GM19240 (cell line): Measurements from ENCODE around the gene PREX1.

Experiments used
- DNase-seq: peaks from one replicate; pipeline ENCODE4 v3.0.0; 2011; ENCODE audit warnings: low spot score; ENCODE audit not compliant: insufficient read length

The PREX1 gene

DNA sequence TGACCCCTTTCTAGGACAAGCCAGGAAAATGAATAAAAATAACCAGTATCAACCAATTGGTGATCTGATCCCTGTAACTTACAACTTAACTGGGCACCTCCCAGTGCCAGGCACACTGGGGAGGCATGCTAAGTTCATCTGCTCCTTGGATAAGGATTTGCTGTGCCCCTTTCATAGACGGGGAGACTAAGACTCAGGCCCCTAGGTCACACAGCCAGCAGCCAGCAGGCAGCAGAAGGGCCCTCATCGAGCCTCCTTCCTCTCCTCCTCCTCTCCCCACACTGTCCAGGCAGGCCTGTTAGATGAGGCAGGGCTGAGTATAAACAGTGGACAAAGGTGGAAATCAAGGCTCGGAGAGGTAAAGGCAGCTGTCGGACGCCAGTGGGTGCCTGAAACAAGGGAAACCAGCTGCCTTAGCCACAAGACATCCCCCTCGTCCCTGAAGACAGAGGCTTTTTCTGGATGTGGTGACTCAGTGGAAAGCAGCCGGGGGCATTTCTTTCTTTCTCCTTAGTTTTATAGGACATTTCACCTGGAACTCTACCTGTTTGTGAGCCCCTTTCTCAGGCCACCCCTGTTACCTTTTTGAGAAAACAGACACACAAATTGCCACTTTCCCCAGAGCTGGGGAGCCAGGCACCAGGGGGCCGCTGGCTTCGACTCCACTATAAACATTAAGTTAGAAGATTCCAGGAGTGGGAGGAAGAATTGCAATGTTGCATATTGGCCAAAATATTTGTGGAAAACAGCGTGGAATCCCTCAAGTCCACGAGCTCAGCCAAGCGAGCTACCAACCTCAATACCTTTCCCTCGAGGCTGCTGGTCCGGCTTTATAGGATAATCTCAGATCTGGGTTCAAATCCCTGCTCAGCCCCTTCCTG is 166.0 kb downstream of the PREX1 start:
- DNase-seq = no peak

DNA sequence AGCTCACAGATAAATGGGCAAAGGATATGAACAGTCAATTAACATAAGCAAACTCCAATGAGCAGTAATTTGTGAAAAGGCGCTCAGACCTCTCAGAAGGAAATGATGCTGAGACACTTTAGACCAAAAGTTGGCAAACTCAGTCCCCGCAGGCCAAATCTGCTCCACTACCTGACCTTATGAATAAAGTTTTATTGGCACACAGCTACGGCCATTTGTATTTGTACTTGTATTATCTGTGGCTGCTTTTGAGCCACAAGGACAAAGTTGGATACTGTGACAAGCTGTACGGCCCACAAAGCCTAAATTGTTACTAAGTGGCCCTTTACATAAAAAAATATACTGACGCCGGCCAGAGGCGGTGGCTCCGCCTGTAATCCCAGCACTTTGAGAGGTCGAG is 167.0 kb downstream of the PREX1 start:
- no peak for DNase-seq

GRCh38 chr20:48659858-48660257 is 167.9 kb downstream of the PREX1 start:
- DNase-seq = no peak

GRCh38 chr20:48658505-48658904 is 169.3 kb downstream of the PREX1 start:
- no peak for DNase-seq

DNA sequence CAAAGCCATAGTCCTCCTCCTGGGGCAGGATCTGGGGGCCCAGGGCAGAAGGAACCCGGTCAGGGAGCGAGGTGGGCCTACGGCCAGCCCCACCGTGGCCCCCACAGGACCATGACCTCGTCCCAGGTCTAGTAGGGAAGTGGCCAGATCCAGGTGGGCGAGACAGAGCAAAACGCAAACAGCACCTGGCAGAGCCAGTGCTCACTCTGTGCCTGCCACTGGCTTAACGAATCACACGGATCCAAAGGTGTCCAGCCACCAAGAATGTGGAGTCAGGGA is 169.7 kb downstream of the PREX1 start:
- DNase-seq = no peak

GRCh38 chr20:48657426-48658197 is 170.2 kb downstream of the PREX1 start:
- DNase-seq = peak; percentile 90

DNA sequence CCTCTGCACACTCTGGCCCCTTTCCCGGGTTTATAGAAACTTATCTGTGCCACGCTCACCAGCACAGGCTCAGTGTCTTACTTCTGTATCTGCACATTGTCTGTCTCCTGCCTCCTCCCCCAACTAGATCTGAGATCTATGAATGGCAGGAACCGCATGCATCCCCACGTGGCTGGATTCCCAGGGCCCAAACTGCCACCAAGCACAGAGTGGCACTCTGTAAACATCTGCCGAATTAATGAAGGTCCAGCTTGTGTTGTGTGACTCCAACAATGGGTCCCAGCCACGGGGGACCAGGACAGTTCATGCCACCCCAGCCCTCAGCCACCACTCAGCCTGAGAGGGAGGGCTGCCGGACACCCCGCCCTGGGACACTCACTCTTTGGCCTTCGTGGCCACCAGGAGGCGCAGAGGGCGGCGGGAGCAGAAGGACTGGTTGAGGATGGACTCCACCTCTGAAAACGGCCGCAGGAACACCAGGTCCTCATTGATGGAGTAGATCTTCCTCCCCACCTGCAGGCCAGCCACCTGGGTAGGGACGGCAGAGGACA is 171.1 kb downstream of the PREX1 start:
- no peak for DNase-seq

- DNase-seq = no peak
These were observed 171.7 kb downstream of the PREX1 start for GRCh38 chr20:48656137-48656536.

DNA sequence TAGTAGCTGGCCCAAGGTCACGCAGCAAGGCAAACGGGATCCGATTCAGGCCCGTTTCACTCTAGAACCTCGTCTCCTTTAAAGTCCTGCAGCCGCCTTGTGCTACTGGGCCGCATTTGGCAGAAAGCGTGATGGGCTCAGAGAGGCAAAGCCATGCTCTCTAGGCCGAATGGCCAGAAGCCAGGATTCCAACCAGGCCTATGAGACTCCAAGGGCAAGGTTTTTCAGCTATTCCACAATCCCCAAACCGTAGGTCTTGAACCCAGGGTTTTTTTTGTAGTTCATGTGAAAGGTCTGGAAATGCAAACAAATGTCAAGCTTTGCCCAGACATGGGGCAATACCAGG is 174.1 kb downstream of the PREX1 start:
- no peak for DNase-seq

GRCh38 chr20:48652961-48653705 is 174.7 kb downstream of the PREX1 start:
- DNase-seq = no peak

GRCh38 chr20:48651960-48652359 is 175.8 kb downstream of the PREX1 start:
- no peak for DNase-seq

- no peak for DNase-seq
These were observed 176.5 kb downstream of the PREX1 start for GRCh38 chr20:48651271-48651670.

DNA sequence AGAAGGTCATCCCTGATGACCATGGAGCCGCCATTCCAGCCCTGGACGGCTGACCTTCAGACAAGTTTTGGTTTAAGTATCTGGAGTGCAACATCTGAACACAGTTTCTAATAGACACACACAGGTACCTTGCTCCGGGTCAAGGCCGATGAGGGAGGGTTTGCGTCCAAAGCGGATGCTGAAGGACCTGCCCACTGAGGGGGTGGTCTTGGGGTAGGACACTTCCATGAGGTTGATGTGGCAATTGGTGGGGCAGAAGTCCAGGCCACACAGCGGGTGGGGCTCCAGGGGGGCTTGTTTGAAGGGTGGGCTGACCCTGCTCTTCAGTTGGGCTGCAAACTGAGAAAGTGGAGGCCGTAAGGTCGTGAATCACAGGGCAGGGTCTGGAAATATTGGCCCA is 177.9 kb downstream of the PREX1 start:
- no peak for DNase-seq

DNA sequence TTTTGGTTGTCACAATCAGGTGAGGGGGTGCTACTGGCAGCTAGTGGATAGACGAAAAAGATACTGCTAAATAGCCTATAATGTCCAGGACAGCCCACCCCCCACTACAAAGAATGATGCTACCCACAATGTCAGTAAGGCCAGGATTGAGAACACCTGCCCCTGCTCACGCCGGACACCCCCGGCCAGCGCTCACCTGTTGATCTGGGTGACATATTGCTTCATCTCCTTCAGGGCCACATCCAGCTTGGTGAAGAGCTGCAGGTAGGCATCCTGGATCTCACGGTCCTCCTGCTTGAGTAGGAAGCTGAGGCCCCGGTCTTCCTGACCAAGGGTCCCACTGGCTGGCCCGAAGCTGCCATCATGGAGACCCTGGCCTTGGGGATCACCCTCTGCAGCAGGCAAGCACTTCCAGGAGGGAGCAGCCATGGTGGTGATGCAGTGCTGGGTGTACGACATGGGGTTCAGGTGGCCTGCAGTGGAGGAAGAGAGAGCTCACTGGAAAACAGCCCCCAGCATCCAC is 178.6 kb downstream of the PREX1 start:
- DNase-seq = no peak

DNA sequence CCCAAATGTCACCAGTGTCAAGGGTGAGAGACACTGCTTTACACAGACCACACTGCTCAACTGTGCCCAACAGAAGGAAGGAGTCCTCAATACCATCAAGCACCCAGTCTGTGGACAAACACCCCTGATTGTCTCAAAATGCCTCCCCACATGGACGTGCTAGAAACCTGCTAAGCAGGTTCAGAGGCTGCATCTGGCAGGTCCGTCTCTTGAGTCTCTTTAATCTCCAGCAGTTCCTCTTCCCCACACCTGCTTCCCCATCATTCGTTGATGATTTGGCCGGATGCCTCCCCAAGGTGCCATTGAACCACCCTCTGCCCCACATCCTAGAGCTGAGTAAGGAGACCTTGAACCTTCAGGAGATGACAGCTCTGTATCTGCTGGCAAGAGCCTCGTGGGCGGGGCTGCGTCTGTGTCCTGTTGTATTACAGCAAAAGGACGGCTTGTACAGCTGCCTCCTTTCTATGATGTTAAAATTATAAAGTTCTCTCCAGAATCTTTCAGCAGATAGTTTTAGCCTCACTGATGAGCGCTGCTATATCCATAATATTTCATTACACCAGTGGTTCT is 179.2 kb downstream of the PREX1 start:
- DNase-seq = no peak

DNA sequence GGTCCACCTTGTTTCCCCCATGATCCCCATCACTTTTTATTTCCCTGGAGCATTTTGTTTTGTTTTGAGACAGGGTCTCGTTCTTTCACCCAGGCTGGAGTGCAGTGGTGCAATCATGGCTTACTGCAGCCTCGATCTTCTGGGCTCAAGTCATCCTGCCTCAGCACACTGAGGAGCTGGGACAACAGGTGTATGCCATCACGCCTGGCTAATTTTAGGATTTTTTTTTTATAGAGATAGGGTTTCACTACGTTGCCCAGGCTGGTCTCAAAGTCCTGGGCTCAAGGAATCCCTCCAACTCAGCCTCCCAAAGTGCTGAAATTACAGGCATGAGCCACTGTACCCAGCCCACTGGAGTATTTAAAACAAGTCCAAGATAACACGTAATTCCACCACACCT is 179.9 kb downstream of the PREX1 start:
- DNase-seq = no peak

GRCh38 chr20:48645666-48646065 is 182.1 kb downstream of the PREX1 start:
- no peak for DNase-seq

- DNase-seq = no peak
These were observed 183.4 kb downstream of the PREX1 start for GRCh38 chr20:48644286-48644828.

- no peak for DNase-seq
These were observed 185.5 kb downstream of the PREX1 start for GRCh38 chr20:48642105-48642880.

- no peak for DNase-seq
These were observed 186.9 kb downstream of the PREX1 start for GRCh38 chr20:48640871-48641270.
